ENCODE results near the gene ART1. TPM values are rescaled to one million over a fixed set of nuclear protein-coding genes. Genes with fewer than 3 reads are reported as not detected.

Gene ART1
- total and polyA plus RNA-seq, 7 donors: 0.26 to 33.0 (median 14.5) TPM

- no peaks in the 10 kb centered on the region for H3K9me3 ChIP-seq
- no peak for TF ChIP-seq CTCF (IDR thresholded peaks at IDR 0.05)
- no peak for DNase-seq
- no peak overlapping the region for H3K4me3 ChIP-seq
- peaks cover 0 to 71% of the 10 kb centered on the region in 2 donors for H3K36me3 ChIP-seq (ENCODE audit: insufficient read depth in 1 of 2, low read depth in 1 of 2)
- intact Hi-C loops (cut with DNase I): no loop called here
- H3K27me3 ChIP-seq (ENCODE audit: insufficient read depth in 3 of 3, low read length in 2 of 3): no peaks in the 10 kb centered on the region
- no peak for ATAC-seq
- WGBS, 3 donors: 95 to 96% (median 95%) methylated on average over 16 to 17 of the region's 17 CpGs
- no peak overlapping the region for H3K27ac ChIP-seq
- no peaks in the 10 kb centered on the region for H3K4me1 ChIP-seq
Measured at GRCh38 chr11:3666023-3666530, 21.1 kb downstream of the ART1 start.

GRCh38 chr11:3667149-3668035 lies 22.5 kb downstream of the ART1 start:
- H3K27ac ChIP-seq: no peak overlapping the region
- no peak overlapping the region for H3K4me3 ChIP-seq
- DNase-seq (peak in 1 of 2 donors; percentile 54), ATAC-seq (no peak)
- intact Hi-C loops (cut with DNase I): no loop called here
- no peaks in the 10 kb centered on the region for H3K27me3 ChIP-seq (ENCODE audit: insufficient read depth in 3 of 3, low read length in 2 of 3)
- H3K36me3 ChIP-seq (ENCODE audit: insufficient read depth in 1 of 2, low read depth in 1 of 2): peaks cover 0 to 84% of the 10 kb centered on the region in 2 donors
- no peaks in the 10 kb centered on the region for H3K4me1 ChIP-seq
- no peaks in the 10 kb centered on the region for H3K9me3 ChIP-seq
- no peak for TF ChIP-seq CTCF (IDR thresholded peaks at IDR 0.05)
- 97 to 98% (median 98%) methylated on average over 89 of the region's 89 CpGs for WGBS, 3 donors

- Histone ChIP-seq H3K27ac (no peak overlapping the region), H3K9me3 (no peaks in the 10 kb centered on the region), H3K4me1 (no peaks in the 10 kb centered on the region), H3K27me3 (ENCODE audit: insufficient read depth in 3 of 3, low read length in 2 of 3) (no peaks in the 10 kb centered on the region), H3K4me3 (no peak overlapping the region), H3K36me3 (ENCODE audit: insufficient read depth in 1 of 2, low read depth in 1 of 2) (peaks cover under 1 to 90% of the 10 kb centered on the region in 2 donors)
- no peak for ATAC-seq
- no peak for TF ChIP-seq CTCF (IDR thresholded peaks at IDR 0.05)
- intact Hi-C loops (cut with DNase I): no loop called here
- DNase-seq: no peak
- 90 to 95% (median 93%) methylated on average over 7 of the region's 7 CpGs for WGBS, 3 donors
Measured at GRCh38 chr11:3669128-3669527, 24.2 kb downstream of the ART1 start.

- no peak overlapping the region for H3K27ac ChIP-seq
- H3K36me3 ChIP-seq (ENCODE audit: insufficient read depth in 1 of 2, low read depth in 1 of 2): peaks cover 2 to 90% of the 10 kb centered on the region in 2 donors
- H3K4me3 ChIP-seq: no peak overlapping the region
- ATAC-seq: peak in 2 of 4 donors; percentile 15 to 20
- H3K27me3 ChIP-seq (ENCODE audit: insufficient read depth in 3 of 3, low read length in 2 of 3): no peaks in the 10 kb centered on the region
- H3K4me1 ChIP-seq: no peaks in the 10 kb centered on the region
- no peak for DNase-seq
- 82 to 94% (median 84%) methylated on average over 5 of the region's 5 CpGs for WGBS, 3 donors
- intact Hi-C loops (cut with DNase I): no loop called here
- no peak for TF ChIP-seq CTCF (IDR thresholded peaks at IDR 0.05)
- H3K9me3 ChIP-seq: no peaks in the 10 kb centered on the region
Measured at GRCh38 chr11:3669742-3670183, 24.8 kb downstream of the ART1 start.
